Activated effector memory CD4-positive, alpha-beta T cell treated with Interleukin-2 at 50 U/mL for 16 hours (primary cell): ENCODE results near the gene FRMD7.
"Not testable (repeated sequence)": the region's sequence is repeated elsewhere in the genome, so short reads cannot be mapped to it uniquely, and the experiment has no call there.

Experiments used
- DNase-seq: peaks from one replicate; pipeline ENCODE4 v3.0.0-alpha.2; 2020

FRMD7 gene

GRCh38 chrX:132127743-132128142, at the start of gene FRMD7:
Gene FRMD7 (minus strand): TSS chrX:132128020. CDS start chrX:132127844, 176 bp downstream.
- DNase-seq = no peak

- DNase-seq = no peak
Measured at GRCh38 chrX:132173647-132174046, 45.8 kb upstream of the FRMD7 start.

DNA sequence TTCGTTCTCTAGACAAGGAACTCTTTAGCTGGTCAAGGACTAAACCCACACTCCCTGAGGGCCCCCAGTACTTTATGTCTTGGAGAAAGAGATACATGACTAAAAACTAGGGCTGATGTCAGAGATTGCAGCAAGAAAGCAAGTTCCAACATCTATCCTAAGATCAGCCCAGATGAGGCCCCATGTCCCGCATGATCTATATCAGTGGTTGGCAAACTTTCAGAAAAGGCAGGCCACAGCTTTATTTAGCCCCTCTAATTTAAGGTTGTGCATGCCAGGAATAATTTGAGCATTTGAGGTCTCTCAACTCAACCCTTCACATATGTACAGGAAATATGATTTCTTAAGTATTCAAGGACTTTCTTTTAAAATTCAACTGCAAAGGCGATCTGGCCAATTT, 44.1 kb upstream of the FRMD7 start:
- no peak for DNase-seq

GRCh38 chrX:132171478-132171877, 43.7 kb upstream of the FRMD7 start:
- DNase-seq = no peak

- no peak for DNase-seq
Measured at GRCh38 chrX:132169554-132169953, 41.7 kb upstream of the FRMD7 start.

DNA sequence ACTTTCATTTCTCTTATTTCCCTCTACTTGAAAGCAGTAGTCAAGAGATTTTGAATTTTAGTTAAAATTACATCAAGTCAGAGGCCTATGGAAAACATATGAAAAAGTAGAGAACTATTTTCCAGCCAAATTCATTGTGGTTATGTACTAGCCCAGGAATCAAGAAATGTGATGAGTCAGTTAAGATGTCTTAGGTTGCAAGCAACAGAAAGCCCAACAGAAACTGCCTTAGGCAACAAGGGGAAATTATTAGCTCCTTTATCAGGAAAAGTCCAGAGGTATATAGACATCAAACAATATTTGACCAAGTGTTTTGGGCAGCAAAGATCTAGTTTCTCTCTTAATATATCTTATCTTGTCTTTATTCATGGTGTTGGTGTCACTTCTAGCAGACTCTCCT, 37.8 kb upstream of the FRMD7 start:
- DNase-seq = no peak

GRCh38 chrX:132165005-132165404, 37.2 kb upstream of the FRMD7 start:
- DNase-seq = no peak

DNA sequence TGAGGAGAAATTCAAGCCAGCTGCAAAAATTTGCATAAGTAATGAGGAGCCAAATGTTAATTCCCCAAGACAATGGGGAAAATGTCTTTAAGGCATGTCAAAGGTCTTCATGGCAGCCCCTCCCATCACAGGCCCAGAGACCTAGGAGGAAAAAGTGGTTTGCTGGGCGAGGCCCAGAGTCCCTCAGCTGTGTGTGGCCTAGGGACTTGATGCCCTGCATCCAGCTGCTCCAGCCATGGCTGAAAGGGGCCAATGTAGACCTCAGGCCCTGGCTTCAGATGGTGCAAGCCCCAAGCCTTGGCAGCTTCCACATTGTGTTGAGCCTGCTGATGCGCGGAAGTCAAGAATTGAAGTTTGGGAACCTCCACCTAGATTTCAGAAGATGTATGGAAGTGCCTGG, 35.3 kb upstream of the FRMD7 start:
- not testable (repeated sequence) for DNase-seq

DNA sequence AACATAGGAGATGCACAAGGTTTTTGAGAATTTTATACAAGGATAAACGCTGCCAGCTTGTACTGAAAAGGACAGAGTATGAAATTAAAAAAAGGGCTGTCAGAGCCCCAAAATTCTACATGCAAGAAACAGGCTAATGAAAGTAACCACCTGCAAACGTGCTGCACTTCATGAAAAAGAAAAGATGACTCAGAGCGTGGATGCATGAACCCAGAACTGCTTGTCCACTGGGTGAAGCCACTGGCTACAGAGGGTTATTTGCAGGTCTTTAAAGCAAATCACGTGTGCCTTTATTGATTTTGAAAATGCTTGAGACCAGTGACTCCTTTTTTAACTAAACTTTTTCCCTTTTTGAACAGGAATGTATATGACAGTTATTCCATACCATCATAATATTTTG, 25.3 kb upstream of the FRMD7 start:
- DNase-seq = no peak

DNA sequence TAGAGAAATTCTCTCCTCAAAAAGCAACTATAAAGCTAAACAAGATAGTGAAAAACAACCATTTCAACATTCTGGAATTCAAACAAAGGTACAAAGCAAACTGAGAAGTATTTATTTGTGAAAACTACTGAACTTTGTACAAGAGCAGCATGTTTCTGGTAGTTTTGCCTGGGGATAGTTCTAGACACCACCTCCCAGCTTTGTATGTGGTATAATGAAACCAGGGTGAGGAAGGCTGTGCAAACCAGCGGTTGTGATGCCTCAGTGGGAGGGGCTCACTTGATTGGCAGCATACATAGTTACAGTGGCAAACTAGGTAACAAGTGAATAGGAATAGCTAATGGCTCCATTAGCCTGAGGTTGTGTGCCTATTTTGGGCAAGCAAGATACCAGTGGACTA, 18.6 kb upstream of the FRMD7 start:
- no peak for DNase-seq

- no peak for DNase-seq
Measured at GRCh38 chrX:132144061-132144460, 16.2 kb upstream of the FRMD7 start.

GRCh38 chrX:132125906-132126305, 1.9 kb downstream of the FRMD7 start:
- no peak for DNase-seq

- no peak for DNase-seq
Measured at GRCh38 chrX:132120913-132121312, 6.9 kb downstream of the FRMD7 start.

- no peak for DNase-seq
Measured at GRCh38 chrX:132119821-132120515, 7.9 kb downstream of the FRMD7 start.

- no peak for DNase-seq
Measured at GRCh38 chrX:132119283-132119682, 8.5 kb downstream of the FRMD7 start.

GRCh38 chrX:132118358-132118757, 9.5 kb downstream of the FRMD7 start:
- DNase-seq = no peak

DNA sequence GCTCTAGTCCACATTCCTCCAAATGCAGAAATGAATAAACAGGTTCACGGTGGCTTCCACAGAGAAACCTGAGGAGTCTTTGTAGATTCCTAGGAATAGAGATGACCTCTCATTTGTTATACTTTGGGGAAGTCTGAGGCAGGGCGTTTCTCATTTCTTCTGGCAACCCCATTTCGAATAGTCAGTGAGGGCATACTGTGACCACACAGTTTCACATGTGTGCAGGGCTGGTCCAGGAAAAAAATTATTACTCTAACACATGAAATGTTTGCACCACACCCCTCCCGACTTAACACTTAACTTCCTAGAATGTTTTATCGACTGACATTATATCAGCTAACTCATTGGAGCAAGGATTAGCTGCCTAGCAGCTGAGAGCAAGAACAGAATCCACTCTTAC, 12.0 kb downstream of the FRMD7 start:
- no peak for DNase-seq

GRCh38 chrX:132114607-132115006, 13.2 kb downstream of the FRMD7 start:
- DNase-seq = no peak

GRCh38 chrX:132107291-132107690, 20.5 kb downstream of the FRMD7 start:
- no peak for DNase-seq

GRCh38 chrX:132101799-132102198, 26.0 kb downstream of the FRMD7 start:
- DNase-seq = no peak

GRCh38 chrX:132101206-132101605, 26.6 kb downstream of the FRMD7 start:
- no peak for DNase-seq

DNA sequence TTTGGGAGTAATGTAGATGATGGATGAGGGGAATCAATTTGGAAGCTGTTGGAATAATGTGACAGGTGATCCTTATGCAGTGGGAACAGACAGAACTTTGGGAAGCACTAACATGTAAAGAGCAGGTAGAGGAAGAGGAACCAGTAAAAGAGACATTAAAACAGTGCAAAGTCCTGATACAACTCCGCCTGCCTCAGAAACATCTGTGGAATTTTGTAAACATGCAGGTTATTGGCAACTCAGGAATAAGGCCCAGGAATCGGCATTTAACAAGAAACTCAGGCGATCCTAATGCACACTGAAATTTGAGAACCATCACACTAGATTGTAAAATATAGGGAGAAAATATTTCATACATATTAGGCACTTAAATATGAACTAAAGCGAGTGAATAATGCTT, 29.1 kb downstream of the FRMD7 start:
- not testable (repeated sequence) for DNase-seq

- DNase-seq = no peak
Measured at GRCh38 chrX:132094164-132094563, 33.7 kb downstream of the FRMD7 start.

- no peak for DNase-seq
Measured at GRCh38 chrX:132093239-132093860, 34.5 kb downstream of the FRMD7 start.
